Keratinocyte (primary cell): ENCODE results near the gene FLAD1. TPM values are rescaled to one million over a fixed set of nuclear protein-coding genes. Genes with fewer than 3 reads are reported as not detected.

Source experiments
- DNase-seq: peaks from one replicate; pipeline ENCODE4 v3.0.0-alpha.2; 2011; ENCODE audit warnings: low read depth, missing footprints, low spot score
- FAIRE-seq: peaks from 2 replicates; lab custom pipeline; 2011; peaks lifted over from hg19 to GRCh38; lab: Jason Lieb, UNC
- H2AFZ ChIP-seq: 2 replicates; pipeline ENCODE4 v1.6.0; 2012; ENCODE audit warnings: low read length, control low read depth, inconsistent platforms; ENCODE audit not compliant: control insufficient read depth
- H3K27ac ChIP-seq: 2 replicates; pipeline ENCODE4 v1.5.1; 2011; ENCODE audit warnings: low read length; ENCODE audit not compliant: control insufficient read depth, insufficient read depth
- H3K27me3 ChIP-seq: 3 replicates; pipeline ENCODE4 v1.6.0; 2011; ENCODE audit warnings: low read length; ENCODE audit not compliant: control insufficient read depth, insufficient read depth; ENCODE audit errors: extremely low read depth
- H3K36me3 ChIP-seq, 2 experiments: 2 replicates in 1 of 2; 3 replicates in 1 of 2; pipeline ENCODE4 v1.5.1; 2011; ENCODE audit warnings: low read length in 2 of 2, mild to moderate bottlenecking in 1 of 2; ENCODE audit not compliant: control insufficient read depth in 2 of 2, insufficient read depth in 2 of 2; ENCODE audit errors: extremely low read depth in 1 of 2
- H3K4me1 ChIP-seq: 3 replicates; pipeline ENCODE4 v1.5.1; 2011; ENCODE audit warnings: low read length; ENCODE audit not compliant: control insufficient read depth, insufficient read depth; ENCODE audit errors: extremely low read depth
- H3K4me2 ChIP-seq: 3 replicates; pipeline ENCODE4 v1.6.0; 2011; ENCODE audit warnings: low read depth, low read length; ENCODE audit not compliant: control insufficient read depth, insufficient read depth; ENCODE audit errors: extremely low read depth
- H3K4me3 ChIP-seq, 3 experiments: fragments of 200-600 bp in 1 of 3; sonication (generic) in 1 of 3; 2 replicates in 2 of 3; 3 replicates in 1 of 3; pipeline ENCODE4 v1.5.1; 2011 to 2016; ENCODE audit warnings: low read length in 3 of 3, mild to moderate bottlenecking in 3 of 3, control low read depth in 2 of 3, inconsistent platforms in 1 of 3, low read depth in 1 of 3, mixed read lengths in 1 of 3, mixed run types in 1 of 3, moderate library complexity in 1 of 3; ENCODE audit not compliant: control insufficient read depth in 2 of 3, insufficient read depth in 2 of 3; ENCODE audit errors: extremely low read depth in 1 of 3
- H3K79me2 ChIP-seq: 2 replicates; pipeline ENCODE4 v1.6.0; 2012; ENCODE audit warnings: low read length; ENCODE audit not compliant: control insufficient read depth, insufficient read depth
- H3K9ac ChIP-seq: 3 replicates; pipeline ENCODE4 v1.6.0; 2011; ENCODE audit warnings: low read length; ENCODE audit not compliant: control insufficient read depth, insufficient read depth; ENCODE audit errors: extremely low read depth
- H3K9me1 ChIP-seq: 3 replicates; pipeline ENCODE4 v1.6.0; 2011; ENCODE audit warnings: low read length; ENCODE audit not compliant: control insufficient read depth, insufficient read depth; ENCODE audit errors: extremely low read depth
- H3K9me3 ChIP-seq: 2 replicates; pipeline ENCODE4 v1.5.1; 2012; ENCODE audit warnings: low read depth, low read length; ENCODE audit not compliant: control insufficient read depth
- H4K20me1 ChIP-seq: 3 replicates; pipeline ENCODE4 v1.6.0; 2011; ENCODE audit warnings: low read length; ENCODE audit not compliant: control insufficient read depth, insufficient read depth; ENCODE audit errors: extremely low read depth
- EZH2 ChIP-seq: IDR thresholded peaks from one replicate; pipeline ENCODE4 v1.6.1; 2012; ENCODE audit warnings: inconsistent platforms, mild to moderate bottlenecking, low read length, moderate library complexity
- dilution Hi-C: fragments of 300-500 bp; cut with MboI; formaldehyde crosslinking; loops from one replicate; pipeline ENCODE4 v1.7.0; 2020; ENCODE audit warnings: low sequenced_read_pairs; ENCODE audit not compliant: extremely low pct_ligation_motif_present
- polyA plus RNA-seq, 5 experiments: library from polyadenylated mRNA; depleted of rRNA in 3 of 5; stranded (reverse) in 3 of 5; stranded (forward) in 1 of 5; unstranded in 1 of 5; fragments of >200 nt; gene quantifications; 1 replicate in 1 of 5; 2 replicates in 3 of 5; 3 replicates in 1 of 5; pipeline versions ENCODE4 v1.2.1 to v1.2.3, GENCODE V29; 2011 to 2012; ENCODE audit warnings: missing spikeins in 2 of 5, low read depth in 1 of 5, low replicate concordance in 1 of 5
- TF ChIP-seq, protein P1 (sequence below), 3 experiments: IDR thresholded peaks in 1 of 3; conservative IDR thresholded peaks in 1 of 3; optimal IDR thresholded peaks in 1 of 3; 2 replicates in 2 of 3; 3 replicates in 1 of 3; pipeline versions ENCODE3 to v1.5.1; 2011; ENCODE audit warnings: low read length in 3 of 3, mild to moderate bottlenecking in 3 of 3, moderate library complexity in 2 of 3, control low read depth in 1 of 3, inconsistent platforms in 1 of 3; ENCODE audit not compliant: insufficient read depth in 2 of 3; ENCODE audit errors: extremely low read depth in 1 of 3

The FLAD1 gene
- polyA plus RNA-seq, 1 donor (not counting 4 experiments of a cell fraction or from before 2014, with no cell fraction given), result 51.4 TPM

DNA sequence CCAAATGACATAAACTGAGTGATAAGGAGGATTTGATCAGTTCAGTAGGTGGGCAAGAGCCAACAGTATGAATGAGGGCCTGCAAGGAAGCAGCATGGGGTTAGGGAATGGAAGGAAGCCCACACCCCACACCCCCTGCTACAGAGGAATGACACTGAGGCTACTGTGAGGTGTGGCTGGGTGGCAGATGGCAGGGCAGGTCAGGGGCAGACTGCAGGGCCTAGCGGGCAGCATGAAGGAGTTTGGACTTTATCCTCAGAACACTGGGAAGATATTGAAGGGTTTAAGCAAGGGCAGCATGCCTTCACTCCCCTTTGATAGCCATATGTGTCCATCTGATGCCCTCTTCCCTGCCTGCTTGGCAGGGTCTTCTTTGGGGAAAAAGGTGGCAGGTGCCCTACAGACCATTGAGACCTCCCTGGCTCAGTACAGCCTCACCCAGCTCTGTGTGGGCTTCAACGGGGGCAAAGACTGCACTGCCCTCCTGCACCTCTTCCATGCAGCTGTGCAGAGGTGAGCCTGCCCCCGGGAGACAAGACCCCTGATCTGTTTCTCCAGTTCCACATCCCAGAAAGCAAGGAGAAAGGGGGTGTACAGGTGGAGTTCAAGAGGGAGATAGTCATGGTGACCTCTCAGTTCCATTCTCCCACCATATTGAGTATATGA lies 6.2 kb downstream of the FLAD1 start:
- H2AFZ ChIP-seq, result no peak overlapping the region
- no peak overlapping the region for H3K27ac ChIP-seq
- FAIRE-seq, result no peak
- H3K36me3 ChIP-seq, result peaks cover 23 to 28% of the 10 kb centered on the region in 2 experiments
- dilution Hi-C loops, result no loop called here
- H3K79me2 ChIP-seq, result peaks cover 28% of the 10 kb centered on the region
- H3K4me2 ChIP-seq, result no peak overlapping the region
- no peak overlapping the region for H3K4me3 ChIP-seq
- no peaks in the 10 kb centered on the region for H3K9me3 ChIP-seq
- H3K9me1 ChIP-seq, result no peaks in the 10 kb centered on the region
- TF ChIP-seq EZH2, result no peak
- TF ChIP-seq, protein P1, sequence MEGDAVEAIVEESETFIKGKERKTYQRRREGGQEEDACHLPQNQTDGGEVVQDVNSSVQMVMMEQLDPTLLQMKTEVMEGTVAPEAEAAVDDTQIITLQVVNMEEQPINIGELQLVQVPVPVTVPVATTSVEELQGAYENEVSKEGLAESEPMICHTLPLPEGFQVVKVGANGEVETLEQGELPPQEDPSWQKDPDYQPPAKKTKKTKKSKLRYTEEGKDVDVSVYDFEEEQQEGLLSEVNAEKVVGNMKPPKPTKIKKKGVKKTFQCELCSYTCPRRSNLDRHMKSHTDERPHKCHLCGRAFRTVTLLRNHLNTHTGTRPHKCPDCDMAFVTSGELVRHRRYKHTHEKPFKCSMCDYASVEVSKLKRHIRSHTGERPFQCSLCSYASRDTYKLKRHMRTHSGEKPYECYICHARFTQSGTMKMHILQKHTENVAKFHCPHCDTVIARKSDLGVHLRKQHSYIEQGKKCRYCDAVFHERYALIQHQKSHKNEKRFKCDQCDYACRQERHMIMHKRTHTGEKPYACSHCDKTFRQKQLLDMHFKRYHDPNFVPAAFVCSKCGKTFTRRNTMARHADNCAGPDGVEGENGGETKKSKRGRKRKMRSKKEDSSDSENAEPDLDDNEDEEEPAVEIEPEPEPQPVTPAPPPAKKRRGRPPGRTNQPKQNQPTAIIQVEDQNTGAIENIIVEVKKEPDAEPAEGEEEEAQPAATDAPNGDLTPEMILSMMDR (optimal IDR thresholded peaks at IDR 0.05 in 1 of 3, IDR thresholded peaks at IDR 0.05 in 1 of 3, conservative IDR thresholded peaks at IDR 0.05 in 1 of 3; ENCODE audit: extremely low read depth in 1 of 3, insufficient read depth in 2 of 3, low read length in 3 of 3), result no peak
- no peak for DNase-seq
- no peaks in the 10 kb centered on the region for H3K27me3 ChIP-seq
- peaks cover 5% of the 10 kb centered on the region for H3K4me1 ChIP-seq
- peaks cover 3% of the 10 kb centered on the region for H4K20me1 ChIP-seq
- no peak overlapping the region for H3K9ac ChIP-seq

DNA sequence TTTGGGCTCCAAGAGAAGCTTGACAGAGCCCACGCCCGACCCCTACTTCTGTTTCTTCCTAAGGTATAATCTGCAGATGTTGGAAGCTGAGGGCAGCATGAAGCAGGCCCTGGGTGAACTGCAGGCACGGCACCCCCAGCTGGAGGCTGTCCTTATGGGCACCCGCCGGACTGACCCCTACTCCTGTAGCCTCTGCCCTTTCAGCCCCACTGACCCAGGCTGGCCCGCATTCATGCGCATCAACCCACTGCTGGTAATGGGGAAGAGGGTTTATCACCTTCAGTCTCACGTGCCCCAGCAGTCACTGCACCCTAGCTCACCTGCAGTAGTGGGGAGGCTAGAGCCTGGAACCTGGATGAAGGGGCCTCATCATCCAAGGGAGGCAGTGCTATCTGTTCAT lies 7.1 kb downstream of the FLAD1 start:
- H3K9me3 ChIP-seq, result no peaks in the 10 kb centered on the region
- no peak overlapping the region for H3K27ac ChIP-seq
- peaks cover 3% of the 10 kb centered on the region for H4K20me1 ChIP-seq
- DNase-seq, result no peak
- H3K79me2 ChIP-seq, result peaks cover 23% of the 10 kb centered on the region
- TF ChIP-seq, protein P1 (optimal IDR thresholded peaks at IDR 0.05 in 1 of 3, IDR thresholded peaks at IDR 0.05 in 1 of 3, conservative IDR thresholded peaks at IDR 0.05 in 1 of 3; ENCODE audit: extremely low read depth in 1 of 3, insufficient read depth in 2 of 3, low read length in 3 of 3), result no peak
- TF ChIP-seq EZH2, result no peak
- no peak overlapping the region for H3K4me2 ChIP-seq
- no peak overlapping the region for H2AFZ ChIP-seq
- no peaks in the 10 kb centered on the region for H3K27me3 ChIP-seq
- H3K9me1 ChIP-seq, result no peaks in the 10 kb centered on the region
- no peak for FAIRE-seq
- H3K4me3 ChIP-seq, result no peak overlapping the region
- H3K9ac ChIP-seq, result no peak overlapping the region
- dilution Hi-C loops, result no loop called here
- H3K4me1 ChIP-seq, result no peaks in the 10 kb centered on the region
- H3K36me3 ChIP-seq, result peaks cover 23 to 26% of the 10 kb centered on the region in 2 experiments
